ENCODE measurements around the gene HOXB7.

HOXB7 gene

DNA sequence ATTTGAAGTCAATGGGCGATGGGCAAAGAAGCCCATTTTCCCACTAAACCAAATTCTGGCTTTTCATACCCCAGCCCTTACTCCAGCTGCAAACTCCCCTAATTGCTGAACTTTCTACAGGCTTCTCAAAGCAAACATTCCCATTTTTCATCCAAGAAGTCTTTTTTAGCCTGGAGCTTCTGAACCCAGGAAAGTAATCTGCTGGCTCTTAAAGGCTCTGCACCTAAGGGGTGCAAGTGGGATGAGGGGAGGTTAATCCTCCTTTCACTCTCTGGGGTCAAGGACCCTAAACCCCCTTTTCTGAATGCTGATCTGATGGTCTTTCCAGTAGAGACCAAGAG, 2.4 kb downstream of the HOXB7 start:
- Histone ChIP-seq H2AFZ (ENCODE audit: low read depth, low read length) (no peak overlapping the region), H3K79me2 (ENCODE audit: low read length) (0 out of 2 replicates have a peak, but pooled peaks cover 3% of the 10 kb centered on the region), H3K27me3 (ENCODE audit: low read depth, low read length) (no peaks in the 10 kb centered on the region; the same call in 1 of the 2 replicates)

DNA sequence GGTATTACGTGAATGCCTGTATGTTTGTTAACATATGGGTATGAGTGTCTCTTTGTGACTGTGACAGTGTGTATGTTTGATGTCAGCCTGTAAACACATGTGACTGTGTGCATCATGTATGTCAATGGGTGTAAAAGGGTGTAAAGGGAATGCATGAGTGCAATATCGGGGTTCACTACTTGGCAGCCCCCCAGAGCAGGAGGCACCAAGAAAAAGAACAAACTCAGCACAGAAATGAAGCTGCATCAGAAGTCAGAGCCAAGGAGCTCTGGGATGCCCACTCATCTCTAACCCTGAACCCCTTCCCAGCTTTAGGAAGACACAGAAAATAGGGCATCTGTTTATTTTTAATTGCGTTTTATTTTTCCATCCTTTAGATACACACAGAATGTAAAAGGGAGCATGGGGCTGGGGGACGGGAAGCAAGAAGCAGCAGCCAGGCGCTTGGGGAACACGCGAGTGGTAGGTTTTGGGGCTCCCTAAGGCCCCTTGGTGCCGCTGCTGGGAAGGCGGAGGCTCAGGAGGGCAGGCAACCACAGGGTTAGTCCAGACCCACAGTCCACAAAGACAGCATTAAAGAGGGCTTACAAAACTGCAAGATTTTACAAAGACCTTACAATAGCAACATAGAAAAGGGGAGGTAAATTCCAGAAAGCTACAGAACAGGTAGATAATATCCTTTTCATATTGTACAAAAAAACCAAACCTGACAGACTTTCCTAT, 3.8 kb downstream of the HOXB7 start:
- H3K9me3 ChIP-seq (ENCODE audit: insufficient read depth, low read length): no peaks in the 10 kb centered on the region
- no peak overlapping the region for H3K27ac ChIP-seq (ENCODE audit: low read length)
- H3K4me3 ChIP-seq (ENCODE audit: low read length): no peak overlapping the region
- no peak overlapping the region for H3K4me2 ChIP-seq (ENCODE audit: low read length)
- no peaks in the 10 kb centered on the region for H3K36me3 ChIP-seq (replicated peaks; ENCODE audit: low read depth, low read length)
- H3K4me1 ChIP-seq (ENCODE audit: low read length): peaks cover 21% of the 10 kb centered on the region; the same call in 1 of the 2 replicates
- no peaks in the 10 kb centered on the region for H4K20me1 ChIP-seq (ENCODE audit: insufficient read depth, low read length)
- no peak overlapping the region for H3K9ac ChIP-seq (ENCODE audit: low read length)
- TF ChIP-seq EZH2phosphoT487 (IDR thresholded peaks at IDR 0.05; ENCODE audit: low read depth): no peak
- TF ChIP-seq, protein P1, sequence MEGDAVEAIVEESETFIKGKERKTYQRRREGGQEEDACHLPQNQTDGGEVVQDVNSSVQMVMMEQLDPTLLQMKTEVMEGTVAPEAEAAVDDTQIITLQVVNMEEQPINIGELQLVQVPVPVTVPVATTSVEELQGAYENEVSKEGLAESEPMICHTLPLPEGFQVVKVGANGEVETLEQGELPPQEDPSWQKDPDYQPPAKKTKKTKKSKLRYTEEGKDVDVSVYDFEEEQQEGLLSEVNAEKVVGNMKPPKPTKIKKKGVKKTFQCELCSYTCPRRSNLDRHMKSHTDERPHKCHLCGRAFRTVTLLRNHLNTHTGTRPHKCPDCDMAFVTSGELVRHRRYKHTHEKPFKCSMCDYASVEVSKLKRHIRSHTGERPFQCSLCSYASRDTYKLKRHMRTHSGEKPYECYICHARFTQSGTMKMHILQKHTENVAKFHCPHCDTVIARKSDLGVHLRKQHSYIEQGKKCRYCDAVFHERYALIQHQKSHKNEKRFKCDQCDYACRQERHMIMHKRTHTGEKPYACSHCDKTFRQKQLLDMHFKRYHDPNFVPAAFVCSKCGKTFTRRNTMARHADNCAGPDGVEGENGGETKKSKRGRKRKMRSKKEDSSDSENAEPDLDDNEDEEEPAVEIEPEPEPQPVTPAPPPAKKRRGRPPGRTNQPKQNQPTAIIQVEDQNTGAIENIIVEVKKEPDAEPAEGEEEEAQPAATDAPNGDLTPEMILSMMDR (IDR thresholded peaks at IDR 0.05; ENCODE audit: low read depth, low read length): no peak
- H3K27me3 ChIP-seq (ENCODE audit: low read depth, low read length): no peaks in the 10 kb centered on the region
- no peak overlapping the region for H2AFZ ChIP-seq (ENCODE audit: low read depth, low read length)
- H3K79me2 ChIP-seq (ENCODE audit: low read length): 0 out of 2 replicates have a peak, but pooled peaks cover 3% of the 10 kb centered on the region

More for the DNA sequence above, 2.4 kb downstream of the HOXB7 start:
- H3K9me3 ChIP-seq (ENCODE audit: insufficient read depth, low read length): no peaks in the 10 kb centered on the region
- TF ChIP-seq EZH2phosphoT487 (IDR thresholded peaks at IDR 0.05; ENCODE audit: low read depth): no peak
- TF ChIP-seq, protein P1 (IDR thresholded peaks at IDR 0.05; ENCODE audit: low read depth, low read length): no peak
- H3K4me2 ChIP-seq (ENCODE audit: low read length): no peak overlapping the region
- H3K36me3 ChIP-seq (replicated peaks; ENCODE audit: low read depth, low read length): no peaks in the 10 kb centered on the region
- peaks cover 16% of the 10 kb centered on the region; the same call in 1 of the 2 replicates for H3K4me1 ChIP-seq (ENCODE audit: low read length)
- no peaks in the 10 kb centered on the region for H4K20me1 ChIP-seq (ENCODE audit: insufficient read depth, low read length)
- no peak overlapping the region for H3K27ac ChIP-seq (ENCODE audit: low read length)
- no peak overlapping the region for H3K4me3 ChIP-seq (ENCODE audit: low read length)
- no peak overlapping the region for H3K9ac ChIP-seq (ENCODE audit: low read length)

DNA sequence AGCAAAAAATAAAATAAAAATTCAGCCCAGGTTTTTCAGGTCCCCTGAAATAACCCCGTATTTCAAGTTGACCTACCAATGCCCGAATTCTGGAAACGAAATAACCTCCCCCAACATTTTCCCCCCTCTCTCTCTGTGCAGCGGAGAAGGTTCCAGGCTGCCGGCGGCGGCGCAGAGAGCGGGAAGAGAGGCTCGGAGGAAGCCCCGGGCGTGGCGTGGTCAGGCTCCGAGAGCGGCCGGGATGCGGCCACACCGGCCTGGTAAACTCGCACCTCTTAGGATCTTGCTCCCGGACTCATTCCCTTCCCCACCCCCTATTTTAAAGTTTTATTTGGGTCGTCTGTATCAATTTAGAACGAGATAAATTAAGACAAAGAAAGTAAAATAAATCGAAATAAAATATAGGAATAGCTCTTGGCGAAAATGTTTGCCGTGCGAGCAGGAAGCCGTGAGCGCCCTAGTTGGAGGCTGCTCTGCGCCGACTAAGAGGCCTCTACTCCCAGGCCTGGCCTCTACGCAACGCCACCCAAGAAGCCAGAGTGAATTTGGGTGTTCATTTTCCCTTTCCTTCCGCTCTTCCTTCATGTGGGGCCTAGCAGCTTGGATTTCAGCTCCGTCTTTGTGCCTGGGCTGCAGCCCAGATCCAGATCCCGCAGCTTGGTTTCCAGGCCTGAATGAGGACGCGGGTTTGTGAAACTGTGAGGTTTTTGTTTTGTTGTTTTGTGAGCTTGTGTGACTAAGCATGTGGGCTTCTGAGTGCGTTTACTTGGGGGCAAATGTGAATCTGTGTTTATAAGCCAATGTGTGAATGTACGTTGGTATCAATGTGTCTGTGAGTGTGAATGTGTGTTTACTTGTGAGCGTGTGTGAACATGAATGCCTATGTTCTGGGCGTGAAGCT, 4.6 kb downstream of the HOXB7 start:
- Histone ChIP-seq H3K9me3 (ENCODE audit: insufficient read depth, low read length) (no peaks in the 10 kb centered on the region), H3K4me3 (ENCODE audit: low read length) (no peak overlapping the region), H2AFZ (ENCODE audit: low read depth, low read length) (no peak overlapping the region), H3K4me2 (ENCODE audit: low read length) (no peak overlapping the region), H3K36me3 (replicated peaks; ENCODE audit: low read depth, low read length) (no peaks in the 10 kb centered on the region), H3K27ac (ENCODE audit: low read length) (no peak overlapping the region), H4K20me1 (ENCODE audit: insufficient read depth, low read length) (no peaks in the 10 kb centered on the region), H3K4me1 (ENCODE audit: low read length) (peaks cover 29% of the 10 kb centered on the region), H3K9ac (ENCODE audit: low read length) (no peak overlapping the region), H3K27me3 (ENCODE audit: low read depth, low read length) (peaks cover under 1% of the 10 kb centered on the region; the same call in 1 of the 2 replicates), H3K79me2 (ENCODE audit: low read length) (0 out of 2 replicates have a peak, but pooled peaks cover 3% of the 10 kb centered on the region)
- TF ChIP-seq EZH2phosphoT487 (IDR thresholded peaks at IDR 0.05; ENCODE audit: low read depth): no peak
- TF ChIP-seq, protein P1 (IDR thresholded peaks at IDR 0.05; ENCODE audit: low read depth, low read length): no peak

DNA sequence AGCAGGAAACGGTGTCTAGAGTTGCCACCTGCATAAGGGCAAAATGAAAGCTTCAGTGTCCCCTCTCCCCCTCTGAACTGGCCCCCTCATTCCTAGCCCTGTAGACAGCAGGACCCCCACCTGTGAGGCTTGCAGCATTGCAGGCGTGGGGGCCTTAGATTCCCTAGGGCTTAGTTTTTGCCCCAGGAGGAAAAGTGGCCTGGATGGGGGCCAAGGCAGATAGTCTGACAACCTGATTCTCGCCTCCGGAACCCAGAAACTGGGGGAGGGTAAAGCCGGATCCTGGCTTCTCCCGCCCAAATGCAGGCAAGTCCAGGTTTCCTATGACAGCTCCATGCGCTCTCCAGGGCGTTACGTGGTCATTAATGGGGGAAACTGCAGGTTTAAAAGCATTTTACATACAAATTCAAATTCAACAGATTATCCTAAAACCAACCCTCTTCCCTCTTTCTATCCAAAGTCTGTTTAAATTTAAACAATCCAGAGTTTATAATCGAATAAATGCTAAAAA, 5.4 kb downstream of the HOXB7 start:
- H3K27ac ChIP-seq (ENCODE audit: low read length): no peak overlapping the region
- H3K9ac ChIP-seq (ENCODE audit: low read length): no peak overlapping the region

More for the DNA sequence above, 5.4 kb downstream of the HOXB7 start:
- no peaks in the 10 kb centered on the region for H4K20me1 ChIP-seq (ENCODE audit: insufficient read depth, low read length)
- H3K36me3 ChIP-seq (replicated peaks; ENCODE audit: low read depth, low read length): no peaks in the 10 kb centered on the region
- H3K4me1 ChIP-seq (ENCODE audit: low read length): peaks cover 33% of the 10 kb centered on the region
- 0 out of 2 replicates have a peak, but pooled peaks cover 3% of the 10 kb centered on the region for H3K79me2 ChIP-seq (ENCODE audit: low read length)
- TF ChIP-seq, protein P1 (IDR thresholded peaks at IDR 0.05; ENCODE audit: low read depth, low read length): no peak
- no peak for TF ChIP-seq EZH2phosphoT487 (IDR thresholded peaks at IDR 0.05; ENCODE audit: low read depth)
- H3K4me3 ChIP-seq (ENCODE audit: low read length): no peak overlapping the region
- H3K27me3 ChIP-seq (ENCODE audit: low read depth, low read length): peaks cover 6% of the 10 kb centered on the region; the same call in 1 of the 2 replicates
- H2AFZ ChIP-seq (ENCODE audit: low read depth, low read length): no peak overlapping the region
- no peaks in the 10 kb centered on the region for H3K9me3 ChIP-seq (ENCODE audit: insufficient read depth, low read length)
- H3K4me2 ChIP-seq (ENCODE audit: low read length): no peak overlapping the region

Measured in OCI-LY3 (cell line).